ENCODE measurements around the gene SEPTIN5. TPM values are rescaled to one million over a fixed set of nuclear protein-coding genes. Genes with fewer than 3 reads are reported as not detected.

The SEPTIN5 gene
- total RNA-seq, 1 experiment from 2014 or later = 1.00 TPM

GRCh38 chr22:19667872-19668740 lies 46.2 kb upstream of the SEPTIN5 start:
- Histone ChIP-seq H3K36me3 (ENCODE audit: control insufficient read depth, insufficient read depth, low read length) (no peaks in the 10 kb centered on the region), H3K4me1 (no peaks in the 10 kb centered on the region), H3K4me3 (ENCODE audit: low read depth, low read length) (no peak overlapping the region), H3K27me3 (replicated peaks; ENCODE audit: control insufficient read depth, insufficient read depth, low read length) (no peaks in the 10 kb centered on the region), H3K9me3 (no peaks in the 10 kb centered on the region)
- Mint-ChIP-seq H3K36me3 (ENCODE audit: insufficient read depth, unreplicated experiment) (no peaks in the 10 kb centered on the region), H3K27me3 (ENCODE audit: insufficient read depth, unreplicated experiment) (peaks cover 13% of the 10 kb centered on the region), H3K9me3 (ENCODE audit: unreplicated experiment) (no peaks in the 10 kb centered on the region), H3K4me3 (ENCODE audit: unreplicated experiment) (no peak overlapping the region), H3K27ac (ENCODE audit: unreplicated experiment) (no peak overlapping the region), H3K4me1 (ENCODE audit: low read depth, unreplicated experiment) (no peaks in the 10 kb centered on the region)
- CTCF ChIA-PET = interaction anchor here (1.0 kb wide), 1 partner anchor 12 kb away, joined by 3 read pairs; no protein-coding TSS in a partner anchor
- TF ChIP-seq CTCF (IDR thresholded peaks at IDR 0.05; ENCODE audit: insufficient read depth in 1 of 2, low read depth in 1 of 2, low read length in 1 of 2, severe bottlenecking in 1 of 2, unreplicated experiment in 1 of 2) = no peak
- DNase-seq = no peak
- intact Hi-C loops (cut with micrococcal nuclease; ENCODE audit: unreplicated experiment) = no loop called here
- BruUV-seq (replicated peaks) = no TSS peak
- POLR2A ChIA-PET = no interaction called here

GRCh38 chr22:19668748-19669147 lies 45.6 kb upstream of the SEPTIN5 start:
- no peak for TF ChIP-seq CTCF (IDR thresholded peaks at IDR 0.05; ENCODE audit: insufficient read depth in 1 of 2, low read depth in 1 of 2, low read length in 1 of 2, severe bottlenecking in 1 of 2, unreplicated experiment in 1 of 2)
- CTCF ChIA-PET = interaction anchor here (1.0 kb wide), 1 partner anchor 11 kb away, joined by 3 read pairs; no protein-coding TSS in a partner anchor
- H3K9me3 ChIP-seq = no peaks in the 10 kb centered on the region
- H3K27ac Mint-ChIP-seq (ENCODE audit: unreplicated experiment) = no peak overlapping the region
- intact Hi-C loops (cut with micrococcal nuclease; ENCODE audit: unreplicated experiment) = no loop called here
- no peaks in the 10 kb centered on the region for H3K4me1 Mint-ChIP-seq (ENCODE audit: low read depth, unreplicated experiment)
- H3K36me3 ChIP-seq (ENCODE audit: control insufficient read depth, insufficient read depth, low read length) = no peaks in the 10 kb centered on the region
- no peaks in the 10 kb centered on the region for H3K27me3 ChIP-seq (replicated peaks; ENCODE audit: control insufficient read depth, insufficient read depth, low read length)
- no peak overlapping the region for H3K4me3 Mint-ChIP-seq (ENCODE audit: unreplicated experiment)
- no peaks in the 10 kb centered on the region for H3K36me3 Mint-ChIP-seq (ENCODE audit: insufficient read depth, unreplicated experiment)
- POLR2A ChIA-PET = no interaction called here
- no TSS peak for BruUV-seq (replicated peaks)
- H3K27me3 Mint-ChIP-seq (ENCODE audit: insufficient read depth, unreplicated experiment) = peaks cover 13% of the 10 kb centered on the region
- no peaks in the 10 kb centered on the region for H3K9me3 Mint-ChIP-seq (ENCODE audit: unreplicated experiment)
- H3K4me3 ChIP-seq (ENCODE audit: low read depth, low read length) = no peak overlapping the region
- no peaks in the 10 kb centered on the region for H3K4me1 ChIP-seq
- DNase-seq = no peak

- no TSS peak for BruUV-seq (replicated peaks)
- H3K4me3 ChIP-seq (ENCODE audit: low read depth, low read length) = no peak overlapping the region
- Mint-ChIP-seq H3K27ac (ENCODE audit: unreplicated experiment) (no peak overlapping the region), H3K9me3 (ENCODE audit: unreplicated experiment) (no peaks in the 10 kb centered on the region), H3K36me3 (ENCODE audit: insufficient read depth, unreplicated experiment) (no peaks in the 10 kb centered on the region), H3K4me3 (ENCODE audit: unreplicated experiment) (no peak overlapping the region), H3K27me3 (ENCODE audit: insufficient read depth, unreplicated experiment) (peaks cover 16% of the 10 kb centered on the region), H3K4me1 (ENCODE audit: low read depth, unreplicated experiment) (no peaks in the 10 kb centered on the region)
- ChIA-PET CTCF (interaction anchor here (0.9 kb wide), 1 partner anchor 10 kb away, joined by 3 read pairs; no protein-coding TSS in a partner anchor), POLR2A (no interaction called here)
- no peaks in the 10 kb centered on the region for H3K27me3 ChIP-seq (replicated peaks; ENCODE audit: control insufficient read depth, insufficient read depth, low read length)
- intact Hi-C loops (cut with micrococcal nuclease; ENCODE audit: unreplicated experiment) = no loop called here
- no peaks in the 10 kb centered on the region for H3K9me3 ChIP-seq
- no peaks in the 10 kb centered on the region for H3K4me1 ChIP-seq
- DNase-seq = no peak
- TF ChIP-seq CTCF (IDR thresholded peaks at IDR 0.05; ENCODE audit: insufficient read depth in 1 of 2, low read depth in 1 of 2, low read length in 1 of 2, severe bottlenecking in 1 of 2, unreplicated experiment in 1 of 2) = no peak
- H3K36me3 ChIP-seq (ENCODE audit: control insufficient read depth, insufficient read depth, low read length) = no peaks in the 10 kb centered on the region
Observed at GRCh38 chr22:19669570-19669969, 44.7 kb upstream of the SEPTIN5 start.

Data from Caco-2 (cell line).